ENCODE measurements around the gene CDC25B.
"Not testable (repeated sequence)": the region's sequence is repeated elsewhere in the genome, so short reads cannot be mapped to it uniquely, and the experiment has no call there.

The CDC25B gene

DNA sequence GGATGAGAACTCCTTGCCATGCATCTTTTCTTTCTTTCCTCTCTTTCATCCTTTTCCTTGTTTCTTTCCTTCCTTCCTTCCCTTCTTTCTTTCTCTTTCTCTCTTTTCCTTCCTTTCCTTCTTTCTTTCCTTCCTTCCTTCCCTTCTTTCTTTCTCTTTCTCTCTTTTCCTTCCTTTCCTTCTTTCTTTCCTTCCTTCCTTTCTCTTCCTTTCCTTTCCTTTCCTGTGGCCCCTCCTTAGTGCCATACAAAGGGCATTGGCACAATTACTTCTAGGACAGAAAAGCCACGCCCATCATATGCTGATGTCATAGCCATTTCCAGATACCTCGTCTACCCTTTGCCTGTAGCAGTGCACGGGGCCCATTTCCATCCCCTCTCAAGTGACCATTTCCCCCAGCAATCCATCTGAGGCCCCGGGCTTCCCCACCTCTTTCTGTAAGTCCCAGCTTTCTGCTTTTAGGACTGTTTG is 7.4 kb upstream of the CDC25B start:
- in situ Hi-C loops (cut with MboI; ENCODE audit: low sequenced_read_pairs, unreplicated experiment), result no loop called here
- TF ChIP-seq, protein P1, sequence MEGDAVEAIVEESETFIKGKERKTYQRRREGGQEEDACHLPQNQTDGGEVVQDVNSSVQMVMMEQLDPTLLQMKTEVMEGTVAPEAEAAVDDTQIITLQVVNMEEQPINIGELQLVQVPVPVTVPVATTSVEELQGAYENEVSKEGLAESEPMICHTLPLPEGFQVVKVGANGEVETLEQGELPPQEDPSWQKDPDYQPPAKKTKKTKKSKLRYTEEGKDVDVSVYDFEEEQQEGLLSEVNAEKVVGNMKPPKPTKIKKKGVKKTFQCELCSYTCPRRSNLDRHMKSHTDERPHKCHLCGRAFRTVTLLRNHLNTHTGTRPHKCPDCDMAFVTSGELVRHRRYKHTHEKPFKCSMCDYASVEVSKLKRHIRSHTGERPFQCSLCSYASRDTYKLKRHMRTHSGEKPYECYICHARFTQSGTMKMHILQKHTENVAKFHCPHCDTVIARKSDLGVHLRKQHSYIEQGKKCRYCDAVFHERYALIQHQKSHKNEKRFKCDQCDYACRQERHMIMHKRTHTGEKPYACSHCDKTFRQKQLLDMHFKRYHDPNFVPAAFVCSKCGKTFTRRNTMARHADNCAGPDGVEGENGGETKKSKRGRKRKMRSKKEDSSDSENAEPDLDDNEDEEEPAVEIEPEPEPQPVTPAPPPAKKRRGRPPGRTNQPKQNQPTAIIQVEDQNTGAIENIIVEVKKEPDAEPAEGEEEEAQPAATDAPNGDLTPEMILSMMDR (IDR thresholded peaks at IDR 0.05; ENCODE audit: borderline replicate concordance, control extremely low read depth, extremely low read depth, insufficient read depth, missing control alignments), result no peak
- no peak for DNase-seq (ENCODE audit: low spot score)

DNA sequence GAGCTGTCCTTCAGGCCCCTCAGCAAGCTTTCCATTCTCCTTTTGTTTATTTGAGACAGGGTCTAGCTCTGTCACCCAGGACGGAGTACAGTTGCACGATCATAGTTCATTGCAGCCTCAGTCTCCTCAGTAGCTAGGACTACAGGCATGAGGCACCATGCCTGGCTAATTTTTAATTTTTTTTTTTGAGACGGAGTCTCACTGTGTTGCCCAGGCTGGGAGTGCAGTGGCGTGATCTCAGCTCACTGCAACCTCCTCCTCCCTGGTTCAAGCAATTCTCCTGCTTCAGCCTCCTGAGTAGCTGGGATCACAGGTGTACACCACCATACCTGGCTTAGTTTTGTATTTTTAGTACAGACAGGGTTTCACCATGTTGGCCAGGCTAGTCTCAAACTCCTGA is 6.9 kb upstream of the CDC25B start:
- DNase-seq (ENCODE audit: low spot score); in situ Hi-C loops (cut with MboI; ENCODE audit: low sequenced_read_pairs, unreplicated experiment): not testable (repeated sequence)

DNA sequence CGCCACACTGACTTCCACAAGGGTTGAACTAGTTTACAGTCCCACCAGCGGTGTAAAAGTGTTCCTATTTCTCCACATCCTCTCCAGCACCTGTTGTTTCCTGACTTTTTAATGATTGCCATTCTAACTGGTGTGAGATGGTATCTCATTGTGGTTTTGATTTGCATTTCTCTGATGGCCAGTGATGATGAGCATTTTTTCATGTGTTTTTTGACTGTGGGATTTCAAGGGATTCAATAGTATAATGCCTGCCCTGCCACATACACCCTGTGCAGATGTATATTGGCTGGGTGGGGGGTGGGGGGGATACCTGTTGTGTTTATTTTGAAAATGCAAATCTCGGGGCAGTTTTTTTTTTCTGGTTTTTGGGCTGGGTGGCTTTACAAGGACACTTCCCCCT is 1.9 kb upstream of the CDC25B start:
- in situ Hi-C loops (cut with MboI; ENCODE audit: low sequenced_read_pairs, unreplicated experiment); DNase-seq (ENCODE audit: low spot score): not testable (repeated sequence)

DNA sequence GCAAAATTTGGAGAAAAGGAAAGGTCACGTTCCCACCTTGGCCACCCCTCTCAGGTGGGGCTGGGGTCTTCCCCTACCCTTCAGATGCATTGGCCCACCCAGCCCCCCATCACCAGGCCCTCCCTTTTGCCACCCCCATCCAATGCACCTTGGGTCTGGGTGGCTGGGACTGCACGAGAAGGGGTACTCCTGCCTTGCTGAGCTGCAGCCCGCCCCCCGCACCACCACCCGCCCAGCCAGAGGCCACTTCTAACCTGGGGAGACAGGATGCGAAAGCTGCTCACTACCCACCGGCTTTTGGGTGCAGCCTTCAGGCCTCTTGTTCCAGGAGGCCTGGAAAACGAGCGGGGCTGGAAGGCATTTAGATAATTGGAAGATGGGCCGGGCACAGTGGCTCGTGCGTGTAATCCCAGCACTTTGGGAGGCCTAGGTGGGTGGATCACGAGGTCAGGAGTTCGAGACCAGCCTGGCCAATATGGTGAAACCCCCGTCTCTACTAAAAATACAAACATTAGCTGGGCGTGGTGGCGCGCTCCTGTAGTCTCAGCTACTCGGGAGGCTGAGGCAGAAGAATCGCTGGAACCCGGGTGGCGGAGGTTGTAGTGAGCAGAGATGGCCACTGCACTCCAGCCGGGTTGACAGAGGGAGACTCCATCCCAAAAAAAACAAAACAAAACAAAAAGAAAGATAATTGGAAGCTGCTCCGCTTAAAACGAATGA is 1.2 kb upstream of the CDC25B start:
- TF ChIP-seq, protein P1 (IDR thresholded peaks at IDR 0.05; ENCODE audit: borderline replicate concordance, control extremely low read depth, extremely low read depth, insufficient read depth, missing control alignments), result no peak
- no peak for DNase-seq (ENCODE audit: low spot score)
- in situ Hi-C loops (cut with MboI; ENCODE audit: low sequenced_read_pairs, unreplicated experiment), result no loop called here

DNA sequence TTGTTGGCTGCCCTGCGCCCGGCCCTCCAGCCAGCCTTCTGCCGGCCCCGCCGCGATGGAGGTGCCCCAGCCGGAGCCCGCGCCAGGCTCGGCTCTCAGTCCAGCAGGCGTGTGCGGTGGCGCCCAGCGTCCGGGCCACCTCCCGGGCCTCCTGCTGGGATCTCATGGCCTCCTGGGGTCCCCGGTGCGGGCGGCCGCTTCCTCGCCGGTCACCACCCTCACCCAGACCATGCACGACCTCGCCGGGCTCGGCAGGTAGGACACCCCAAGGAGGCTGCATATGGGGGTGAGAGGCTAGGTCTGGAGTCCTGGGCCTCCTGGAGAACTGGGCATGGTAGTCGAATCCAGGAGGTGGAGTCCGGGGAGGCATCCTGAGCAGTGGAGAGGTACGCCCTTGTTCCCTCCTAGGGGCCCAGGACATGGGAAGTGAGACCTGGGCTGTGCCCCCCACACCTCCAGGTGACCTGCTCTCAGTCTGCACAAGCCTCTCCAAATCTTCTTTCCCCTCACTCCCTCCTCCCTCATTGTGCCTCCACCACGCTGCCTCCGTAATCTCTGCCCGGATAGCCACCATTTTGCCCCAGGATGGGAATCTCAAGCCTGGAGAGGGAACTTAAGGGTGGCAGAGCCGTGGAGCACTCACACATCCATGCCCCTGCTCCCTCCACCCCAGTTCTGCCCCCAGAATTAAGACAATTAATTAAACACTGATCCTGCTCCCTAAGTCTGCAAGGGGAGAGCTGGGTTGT is 541 bp downstream of the CDC25B start:
- DNase-seq (ENCODE audit: low spot score), result no peak
- in situ Hi-C loops (cut with MboI; ENCODE audit: low sequenced_read_pairs, unreplicated experiment), result no loop called here
- TF ChIP-seq, protein P1 (IDR thresholded peaks at IDR 0.05; ENCODE audit: borderline replicate concordance, control extremely low read depth, extremely low read depth, insufficient read depth, missing control alignments), result no peak

DNA sequence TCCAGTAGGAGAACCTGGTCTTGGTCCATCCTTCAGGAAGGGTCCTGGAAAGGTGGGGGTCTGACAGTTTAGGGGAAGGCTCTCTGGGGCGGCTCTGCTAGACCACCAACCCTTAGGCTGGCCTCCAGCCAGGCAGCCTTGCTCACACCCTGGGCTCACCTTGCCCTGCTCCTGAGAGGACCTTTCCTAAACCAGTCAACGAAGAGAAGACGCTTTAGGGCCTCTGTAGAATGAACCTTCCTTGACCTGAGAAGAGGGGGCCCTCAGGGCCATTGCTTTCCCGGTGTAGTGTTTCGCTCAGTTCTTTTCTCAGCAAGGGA is 1.1 kb downstream of the CDC25B start:
- in situ Hi-C loops (cut with MboI; ENCODE audit: low sequenced_read_pairs, unreplicated experiment), result no loop called here
- DNase-seq (ENCODE audit: low spot score), result no peak
- TF ChIP-seq, protein P1 (IDR thresholded peaks at IDR 0.05; ENCODE audit: borderline replicate concordance, control extremely low read depth, extremely low read depth, insufficient read depth, missing control alignments), result no peak

DNA sequence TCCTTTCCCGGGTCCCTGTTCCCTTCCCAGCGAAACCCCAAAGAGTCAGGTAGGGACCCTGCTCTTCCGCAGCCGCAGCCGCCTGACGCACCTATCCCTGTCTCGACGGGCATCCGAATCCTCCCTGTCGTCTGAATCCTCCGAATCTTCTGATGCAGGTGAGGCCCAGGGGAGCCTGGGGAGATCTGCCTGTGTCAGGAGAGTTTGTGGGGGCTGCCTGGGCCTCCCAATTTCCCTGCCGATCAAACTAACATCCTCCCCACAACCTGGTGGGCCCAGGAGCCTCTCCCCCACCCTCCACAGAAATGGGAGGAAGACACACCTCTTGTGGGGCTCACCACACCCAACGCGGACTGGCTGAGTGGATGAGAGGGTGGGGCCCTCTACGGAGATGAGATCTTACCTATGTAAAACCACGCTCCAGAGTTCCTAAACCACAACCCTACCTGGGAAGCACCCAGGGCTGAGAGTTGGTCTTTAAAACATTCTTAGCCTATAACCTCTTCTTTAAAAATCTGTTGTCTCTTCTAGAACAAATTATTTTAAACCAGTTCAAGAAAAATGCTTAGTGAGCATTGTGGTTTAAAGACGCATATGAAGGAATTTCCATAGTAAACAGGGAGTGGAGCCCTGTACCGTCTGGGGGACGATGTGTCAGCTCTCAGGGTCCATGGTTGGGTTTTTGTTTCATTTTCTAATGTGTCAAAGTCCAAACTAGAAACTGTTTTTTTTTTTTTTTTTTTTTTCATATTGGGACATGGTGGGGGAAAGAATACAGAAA is 1.7 kb downstream of the CDC25B start:
- in situ Hi-C loops (cut with MboI; ENCODE audit: low sequenced_read_pairs, unreplicated experiment), result no loop called here
- DNase-seq (ENCODE audit: low spot score), result no peak
- TF ChIP-seq, protein P1 (IDR thresholded peaks at IDR 0.05; ENCODE audit: borderline replicate concordance, control extremely low read depth, extremely low read depth, insufficient read depth, missing control alignments), result no peak
